HG03442 (cell line): ENCODE data around the gene CMTM1.
"Not testable (repeated sequence)": the region's sequence is repeated elsewhere in the genome, so short reads cannot be mapped to it uniquely, and the experiment has no call there.

Experiments used
- ATAC-seq: cut with Tn5 transposase; IDR thresholded peaks from one replicate; pipeline ENCODE4 v1.9.1; 2021; ENCODE audit warnings: mild to moderate bottlenecking, moderate library complexity; ENCODE audit not compliant: unreplicated experiment

Gene CMTM1

DNA sequence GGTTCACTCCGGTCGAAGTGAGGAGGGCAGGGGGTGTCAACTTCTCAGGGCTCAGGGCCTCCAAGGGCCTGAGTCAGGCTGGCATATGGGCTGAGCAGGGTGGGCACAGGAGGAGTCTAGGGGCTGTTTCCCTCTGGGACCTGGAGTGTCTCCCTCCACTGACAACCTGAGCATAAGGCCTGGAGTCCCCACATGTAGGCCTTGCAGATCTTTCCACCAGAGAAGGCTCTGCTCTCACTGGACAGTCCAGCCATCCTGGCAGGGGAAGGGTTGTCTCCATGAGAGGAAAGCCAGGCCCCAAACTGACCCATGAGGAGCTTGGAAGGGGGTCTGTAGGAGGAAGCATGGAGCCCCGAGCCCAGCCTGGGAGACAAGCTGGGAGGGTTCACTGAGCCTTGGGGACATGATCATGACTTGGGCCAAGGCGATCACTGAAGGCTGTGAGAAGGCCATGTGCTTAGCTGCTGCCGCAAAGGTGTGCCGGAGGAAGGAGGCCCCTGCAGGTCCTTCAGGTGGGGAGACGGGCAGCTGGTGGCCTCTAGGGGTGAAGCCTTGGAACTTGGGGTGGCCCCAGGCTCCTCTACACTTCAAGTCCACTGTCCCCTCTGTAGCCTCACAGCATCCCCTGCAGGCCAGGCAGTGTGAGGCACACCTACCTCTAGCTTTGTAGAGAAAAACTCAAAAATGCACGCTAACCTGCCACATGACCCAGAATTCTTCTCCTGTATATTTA lies 22.9 kb downstream of the CMTM1 start:
- peak; percentile 71 for ATAC-seq

DNA sequence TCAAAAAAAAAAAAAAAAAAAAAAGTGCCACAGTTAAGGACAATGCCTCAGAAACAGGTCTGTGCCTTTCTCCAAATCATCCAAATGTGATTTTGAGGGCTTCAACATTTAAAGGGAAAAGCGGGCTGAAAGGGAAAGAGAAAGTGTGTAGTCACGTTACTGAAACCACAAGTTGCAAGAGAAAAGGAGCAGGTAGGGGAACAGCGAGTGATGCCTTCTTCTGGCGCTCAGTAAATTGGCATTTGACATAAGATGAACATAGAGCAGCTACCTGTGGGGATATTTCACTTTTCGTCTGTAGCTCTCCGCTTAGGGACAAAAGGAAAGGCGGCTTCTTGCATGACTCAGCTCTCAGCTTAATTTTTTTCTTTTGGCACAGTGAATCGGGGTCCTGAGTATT lies 24.1 kb downstream of the CMTM1 start:
- peak; percentile 56 for ATAC-seq

DNA sequence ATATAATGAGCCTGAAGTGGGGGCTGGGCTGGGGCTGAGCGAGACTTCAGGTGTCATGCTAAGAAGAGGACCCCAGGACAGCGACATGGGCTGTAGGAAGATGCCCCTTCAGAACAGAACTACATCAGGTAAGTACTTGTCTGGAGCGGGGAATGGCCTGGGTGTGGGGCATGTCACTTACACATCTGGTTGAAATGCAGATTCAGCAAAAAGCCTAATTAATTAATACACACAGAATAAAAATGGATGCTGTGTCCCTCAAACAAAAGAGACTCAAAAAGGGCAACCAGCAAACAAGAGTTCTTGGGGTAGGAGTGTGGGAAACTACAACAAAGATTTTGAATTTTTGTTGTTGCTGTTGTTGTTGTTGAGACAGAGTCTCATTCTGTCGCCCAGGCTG lies 24.8 kb downstream of the CMTM1 start:
- ATAC-seq = no peak

DNA sequence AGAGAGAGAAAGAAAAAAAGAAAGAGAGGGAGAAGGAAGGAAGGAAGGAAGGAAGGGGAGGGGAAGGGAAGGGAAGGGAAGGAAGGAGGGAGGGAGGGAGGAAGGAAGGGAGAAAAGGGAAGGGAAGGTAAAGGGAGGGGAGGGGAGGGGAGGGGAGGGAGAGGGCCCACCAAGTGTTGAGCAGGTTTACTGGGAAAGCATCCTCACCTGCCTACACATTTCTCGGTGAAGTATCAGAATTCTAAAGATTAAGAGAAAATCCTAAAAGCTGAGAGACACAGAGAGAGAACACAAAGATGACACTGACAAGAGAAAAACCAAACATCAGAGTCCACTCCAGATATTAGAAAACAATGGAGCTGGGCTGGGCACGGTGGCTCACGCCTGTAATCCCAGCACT lies 26.0 kb downstream of the CMTM1 start:
- no peak for ATAC-seq

DNA sequence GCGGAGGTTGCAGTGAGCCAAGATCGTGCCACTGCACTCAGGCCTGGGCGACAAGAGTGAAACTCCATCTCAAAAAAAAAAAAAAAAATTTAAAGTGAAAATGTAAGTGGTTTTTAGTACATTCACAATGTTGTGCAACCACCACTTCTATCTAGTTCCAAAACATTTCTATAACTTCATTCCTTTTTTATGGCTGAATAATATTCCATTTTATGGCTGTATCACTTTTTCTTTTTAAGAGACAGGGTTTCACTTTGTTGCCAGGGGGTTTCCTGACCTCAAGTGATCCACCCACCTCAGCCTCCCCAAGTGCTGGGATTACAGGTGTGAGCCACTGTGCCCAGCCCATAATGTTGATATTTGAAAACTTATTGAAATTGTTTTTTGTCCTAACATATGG lies 26.6 kb downstream of the CMTM1 start:
- ATAC-seq = no peak

DNA sequence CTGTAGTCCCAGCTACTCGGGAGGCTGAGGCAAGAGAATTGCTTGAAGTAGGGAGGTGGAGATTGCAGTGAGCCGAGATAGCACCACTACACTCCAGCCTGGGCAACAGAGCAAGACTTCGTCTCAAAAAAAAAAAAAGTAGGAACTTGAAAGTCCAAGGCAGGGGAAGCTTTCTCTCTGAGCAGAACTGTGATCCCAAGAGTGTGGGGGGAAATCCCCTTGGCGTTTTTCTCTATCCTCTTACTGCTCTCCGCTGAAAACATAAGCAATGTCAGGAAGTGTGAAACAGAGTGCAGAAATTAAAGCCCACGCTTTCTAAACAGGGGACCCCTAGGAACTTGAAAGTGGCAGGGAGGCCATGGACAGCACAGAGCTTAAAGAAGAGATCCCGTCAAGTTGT lies 28.5 kb downstream of the CMTM1 start:
- ATAC-seq = no peak

DNA sequence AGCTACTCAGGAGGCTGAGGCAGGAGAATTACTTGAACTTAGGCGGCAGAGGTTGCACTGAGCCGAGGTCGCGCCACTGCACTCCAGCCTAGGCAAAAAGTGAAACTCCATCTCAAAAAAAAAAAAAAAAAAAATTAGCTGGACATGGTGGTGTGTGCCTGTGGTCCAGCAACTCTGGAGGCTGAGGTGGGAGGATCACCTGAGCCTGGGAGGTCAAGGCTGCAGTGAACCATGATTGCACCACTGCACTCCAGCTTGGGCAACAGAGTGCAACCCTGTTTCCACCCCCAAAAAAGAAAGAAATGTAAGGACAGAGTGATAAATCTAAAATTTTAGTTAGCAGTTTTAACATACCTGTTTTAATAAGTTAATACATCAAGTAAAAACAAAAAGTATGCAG lies 30.3 kb downstream of the CMTM1 start:
- ATAC-seq = not testable (repeated sequence)

DNA sequence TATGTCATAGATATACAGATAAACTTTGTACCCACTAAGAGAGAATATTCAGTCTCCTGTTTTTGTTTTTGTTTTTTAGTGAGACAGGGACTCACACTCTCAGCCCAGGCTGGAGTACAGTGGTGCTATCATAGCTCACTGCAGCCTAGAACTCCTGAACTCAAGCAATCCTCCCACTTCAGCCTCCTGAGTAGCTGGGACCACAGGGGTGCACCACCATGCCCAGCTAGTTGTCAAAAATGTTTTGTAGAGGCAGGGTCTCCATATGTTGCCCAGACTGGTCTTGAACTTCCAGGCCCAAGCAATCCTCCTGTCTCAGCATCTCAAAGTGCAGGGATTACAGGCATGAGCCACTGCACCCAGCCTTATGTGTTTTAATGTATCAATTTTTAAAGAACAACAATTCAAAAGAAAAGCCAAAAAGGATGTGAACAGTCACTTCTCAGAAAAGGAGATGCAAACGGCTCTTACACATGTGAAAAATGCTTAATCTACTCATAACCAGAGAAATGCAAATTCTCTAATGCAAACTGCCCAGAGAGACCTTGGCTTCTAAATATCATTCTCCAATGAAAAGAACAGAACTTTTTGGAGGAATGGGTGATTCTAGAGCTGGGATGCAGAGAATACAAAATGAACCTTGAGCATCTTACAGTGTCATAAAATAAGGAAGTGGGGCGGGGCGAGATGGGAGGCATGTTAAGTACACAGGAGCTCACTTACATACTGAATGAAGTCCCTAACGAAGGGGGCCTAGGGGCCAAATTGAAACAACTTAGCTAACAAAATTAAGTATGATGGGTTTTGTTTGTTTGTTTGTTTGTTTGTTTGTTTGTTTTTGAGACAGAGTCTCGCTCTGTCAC lies 31.0 kb downstream of the CMTM1 start:
- no peak for ATAC-seq

DNA sequence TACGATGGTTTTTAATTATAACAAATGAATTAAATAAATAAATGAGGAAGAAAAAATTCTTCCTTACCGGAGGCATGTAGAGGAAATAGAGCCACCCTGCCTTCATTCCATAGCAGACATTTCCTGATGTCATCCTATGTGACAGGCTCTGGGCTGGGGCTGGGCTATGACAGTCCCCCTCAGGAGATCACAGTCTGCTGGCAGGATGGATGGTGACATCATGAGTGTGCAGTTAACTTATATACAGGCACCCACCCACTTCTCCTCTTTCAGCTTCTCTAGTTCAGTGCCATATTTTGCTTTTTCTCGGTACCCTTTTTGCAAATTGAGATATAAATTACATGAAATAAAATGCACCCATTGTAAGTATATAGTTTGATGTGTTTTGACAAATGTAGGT lies 31.9 kb downstream of the CMTM1 start:
- no peak for ATAC-seq

DNA sequence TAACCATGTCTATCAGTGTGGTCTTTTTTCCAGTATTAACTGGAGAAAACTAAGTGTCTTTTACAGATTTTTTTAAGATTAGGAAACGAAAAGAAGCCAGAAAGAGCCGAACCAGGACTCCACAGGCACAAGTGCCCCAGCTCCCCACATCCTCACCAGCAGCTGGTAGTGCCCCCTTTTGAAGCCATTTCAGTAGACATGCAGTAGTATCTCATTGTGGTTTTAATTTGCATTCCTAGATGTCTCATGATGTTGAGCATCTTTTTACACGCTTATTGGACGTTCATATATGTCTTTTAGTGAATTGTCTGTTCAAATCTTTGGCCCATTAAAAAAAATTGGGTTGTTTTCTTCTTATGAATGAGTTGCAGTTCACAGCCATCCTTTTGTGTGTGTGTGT lies 33.5 kb downstream of the CMTM1 start:
- no peak for ATAC-seq

DNA sequence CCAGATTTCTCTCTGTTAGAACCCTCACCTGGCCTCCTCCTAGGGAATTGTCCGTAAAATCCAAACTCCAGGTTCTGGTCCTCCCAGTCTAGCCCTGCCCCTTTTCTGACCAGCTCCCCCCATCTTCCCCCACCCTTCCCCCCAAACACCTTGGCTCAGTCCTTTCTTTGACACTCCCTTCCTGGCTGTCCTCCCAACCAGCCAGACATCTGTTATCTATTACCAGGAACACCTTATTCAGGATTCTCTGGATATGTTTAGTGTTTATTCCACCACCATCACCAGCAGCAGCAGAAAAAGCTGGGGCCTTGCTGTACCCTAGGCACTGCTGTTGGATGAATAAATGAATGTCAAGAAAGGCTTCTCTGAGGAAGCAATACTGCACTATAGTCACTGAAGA lies 34.2 kb downstream of the CMTM1 start:
- no peak for ATAC-seq

DNA sequence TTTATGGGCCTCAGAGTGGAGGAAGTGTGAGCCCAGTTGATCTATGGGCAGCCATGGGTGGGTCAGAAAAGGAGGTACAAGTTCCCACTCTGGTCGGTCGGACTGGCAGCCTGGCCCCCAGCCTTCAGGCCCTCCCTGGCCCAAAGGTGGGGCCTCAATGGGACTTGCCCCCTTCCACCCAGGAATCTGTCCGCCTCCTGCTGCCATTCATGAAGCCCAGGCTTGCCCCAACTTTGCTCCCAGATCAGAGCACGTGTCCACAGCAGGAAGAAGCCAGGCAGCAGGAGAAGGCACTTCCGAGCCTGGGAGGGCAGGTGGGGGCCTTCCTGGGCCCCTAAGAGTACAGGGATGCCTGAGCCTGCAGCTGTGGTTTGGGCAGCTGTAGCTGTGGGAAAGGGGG lies 35.2 kb downstream of the CMTM1 start:
- no peak for ATAC-seq

DNA sequence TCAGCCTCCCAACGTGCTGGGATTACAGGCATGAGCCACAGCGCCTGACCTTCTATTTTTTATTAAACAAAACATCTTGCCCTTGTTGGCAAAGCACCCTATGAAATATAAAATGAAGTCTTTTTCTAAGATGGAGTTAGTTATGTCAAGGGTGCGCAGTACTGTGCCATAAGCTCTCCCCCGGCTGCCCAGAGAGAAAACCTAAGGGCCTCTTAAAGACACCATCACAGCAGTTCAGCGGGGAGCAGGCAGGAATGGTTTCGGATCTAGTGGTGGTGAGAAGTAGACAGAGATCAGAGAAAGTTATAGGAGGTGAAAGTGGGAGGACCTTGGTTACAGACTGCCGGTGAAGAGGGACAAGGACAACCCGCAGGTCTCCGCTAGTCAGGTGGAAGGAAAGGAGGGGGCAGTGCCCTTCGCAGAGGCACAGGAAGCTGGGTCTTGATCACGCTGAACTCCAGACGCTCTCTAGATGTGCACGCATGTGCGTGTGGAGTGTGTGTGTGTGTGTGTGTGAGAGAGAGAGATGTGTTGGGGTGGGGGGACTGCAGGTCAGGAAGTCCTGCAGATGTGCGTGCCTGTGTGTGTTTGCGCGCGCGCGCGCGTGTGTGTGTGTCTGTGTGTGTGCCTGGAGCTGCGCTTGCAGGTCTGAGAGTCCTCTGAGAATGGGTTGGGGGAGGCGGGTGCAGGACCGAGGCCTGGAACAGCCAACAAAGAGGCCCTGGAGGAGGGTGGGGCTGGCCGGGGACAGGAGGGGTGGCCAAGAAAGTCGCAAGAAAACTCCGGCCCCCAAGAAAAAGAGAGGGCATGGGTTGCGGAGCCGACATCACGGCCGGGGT lies 37.5 kb downstream of the CMTM1 start:
- ATAC-seq = no peak

DNA sequence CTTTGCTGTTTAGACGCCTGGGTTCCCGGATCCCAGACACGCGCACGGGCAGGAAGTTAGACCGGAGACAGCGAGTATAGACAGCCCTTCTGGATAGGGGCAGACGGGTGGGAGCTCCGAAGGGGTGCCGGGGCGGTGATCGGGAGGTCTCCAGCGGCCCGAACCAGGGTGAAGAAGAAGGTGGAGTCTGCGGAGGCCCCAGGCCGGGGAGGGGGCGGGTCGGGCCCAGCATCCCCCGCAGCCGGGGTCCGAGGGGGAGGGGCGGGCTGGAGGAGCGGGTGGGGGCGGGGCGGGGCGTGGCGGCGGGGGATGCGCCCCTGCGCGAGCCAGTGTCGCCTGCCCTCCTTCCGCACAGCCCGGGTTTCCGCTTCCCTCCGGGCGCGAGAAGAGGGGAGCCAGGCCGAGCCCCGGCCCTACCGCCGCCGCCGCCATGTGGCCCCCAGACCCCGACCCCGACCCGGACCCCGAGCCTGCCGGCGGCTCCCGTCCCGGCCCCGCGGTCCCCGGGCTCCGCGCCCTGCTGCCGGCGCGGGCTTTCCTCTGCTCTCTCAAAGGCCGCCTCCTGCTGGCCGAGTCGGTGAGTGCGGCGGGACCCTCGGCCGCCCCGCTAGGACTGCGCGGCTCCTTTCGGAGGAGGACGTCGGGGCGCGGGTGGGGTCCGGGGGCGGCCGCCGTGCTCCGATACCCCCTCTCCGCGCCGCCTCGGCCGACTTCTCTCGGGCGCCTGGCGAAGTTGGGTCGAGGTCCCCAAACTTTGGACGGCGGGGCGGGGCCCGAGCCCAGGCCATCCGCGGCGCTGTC lies 38.3 kb downstream of the CMTM1 start, which contains the start of gene CMTM3:
TSS of gene CMTM3 (plus strand) at position 329 of the 801 bp plus-strand sequence. CDS start at position 431, 102 bp downstream.
- ATAC-seq = peak; percentile 51

DNA sequence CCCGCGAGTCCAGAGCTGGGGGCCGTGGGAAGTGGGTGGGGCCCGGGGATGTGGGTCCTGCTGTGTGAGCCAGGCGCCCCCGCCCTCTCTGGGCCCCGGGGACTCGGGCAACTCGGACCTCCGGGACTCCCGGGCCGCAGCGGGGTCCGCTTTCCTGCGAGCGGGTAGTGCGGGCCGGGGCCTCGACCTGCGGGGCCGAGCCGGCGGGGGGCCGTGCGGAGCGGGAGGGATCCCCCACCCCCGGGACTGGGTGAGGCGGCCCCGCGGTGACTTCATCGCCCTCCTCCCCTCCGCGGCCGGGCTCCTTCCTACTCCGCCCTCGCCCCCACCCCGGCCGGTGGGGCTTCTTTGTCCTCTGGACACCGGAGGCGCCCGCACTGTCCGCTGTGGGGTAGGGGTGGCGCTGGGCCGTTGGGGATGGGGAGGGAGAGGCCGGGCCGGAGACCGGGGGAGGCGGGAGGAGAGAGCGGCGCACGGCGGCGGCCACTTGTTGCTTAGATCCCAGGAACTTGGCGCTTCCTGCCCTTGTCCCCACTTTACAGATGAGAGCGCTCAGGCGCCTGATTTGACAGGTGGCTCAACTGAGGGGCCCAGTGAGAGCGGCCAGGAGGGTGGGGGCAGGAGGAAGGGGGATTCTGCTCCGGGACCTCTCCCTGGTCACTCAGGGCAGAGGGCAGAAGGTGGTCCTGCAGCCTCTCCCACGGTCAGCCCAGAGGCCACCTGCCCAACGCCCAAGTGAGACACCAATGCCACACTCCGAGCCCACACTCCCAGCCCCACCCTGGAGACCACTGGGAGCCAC lies 39.1 kb downstream of the CMTM1 start:
- ATAC-seq = peak; percentile 3

DNA sequence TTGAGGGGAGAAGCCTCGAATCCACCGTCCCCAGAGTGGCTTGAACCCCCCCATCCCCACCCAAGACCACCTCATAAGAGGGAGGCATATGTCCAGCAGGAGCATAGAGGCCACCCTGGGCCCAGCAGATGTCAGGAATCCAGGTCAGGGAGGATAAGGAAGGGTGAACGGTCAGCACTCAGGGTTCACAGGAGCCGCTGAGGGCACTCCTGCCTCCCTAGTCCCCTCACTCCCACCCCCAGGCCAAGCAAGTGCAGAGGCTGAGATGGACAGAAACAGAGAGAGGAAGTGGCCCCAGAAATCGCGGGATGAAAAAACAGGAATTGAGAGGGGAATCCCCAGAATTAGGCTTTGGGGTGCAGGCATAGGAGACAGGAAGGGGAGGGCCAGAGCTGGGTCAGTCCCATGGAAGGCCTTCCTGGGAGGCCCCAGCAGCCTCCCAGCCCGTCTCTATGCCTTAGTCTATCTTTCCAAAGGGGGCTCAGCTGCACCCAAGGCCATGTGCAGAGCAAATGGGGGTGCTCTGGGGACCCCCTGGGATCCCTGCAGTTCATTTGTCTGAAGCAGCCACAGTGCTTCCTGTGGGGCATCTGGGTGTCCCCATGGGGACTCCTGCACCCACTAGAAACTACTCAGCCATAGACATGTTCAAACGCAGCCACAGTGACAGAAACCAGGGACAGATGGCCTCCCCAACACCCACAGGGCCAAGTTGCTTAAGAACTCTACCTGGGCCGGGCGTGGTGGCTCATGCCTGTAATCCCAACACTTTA lies 39.9 kb downstream of the CMTM1 start:
- peak; percentile 55 for ATAC-seq

DNA sequence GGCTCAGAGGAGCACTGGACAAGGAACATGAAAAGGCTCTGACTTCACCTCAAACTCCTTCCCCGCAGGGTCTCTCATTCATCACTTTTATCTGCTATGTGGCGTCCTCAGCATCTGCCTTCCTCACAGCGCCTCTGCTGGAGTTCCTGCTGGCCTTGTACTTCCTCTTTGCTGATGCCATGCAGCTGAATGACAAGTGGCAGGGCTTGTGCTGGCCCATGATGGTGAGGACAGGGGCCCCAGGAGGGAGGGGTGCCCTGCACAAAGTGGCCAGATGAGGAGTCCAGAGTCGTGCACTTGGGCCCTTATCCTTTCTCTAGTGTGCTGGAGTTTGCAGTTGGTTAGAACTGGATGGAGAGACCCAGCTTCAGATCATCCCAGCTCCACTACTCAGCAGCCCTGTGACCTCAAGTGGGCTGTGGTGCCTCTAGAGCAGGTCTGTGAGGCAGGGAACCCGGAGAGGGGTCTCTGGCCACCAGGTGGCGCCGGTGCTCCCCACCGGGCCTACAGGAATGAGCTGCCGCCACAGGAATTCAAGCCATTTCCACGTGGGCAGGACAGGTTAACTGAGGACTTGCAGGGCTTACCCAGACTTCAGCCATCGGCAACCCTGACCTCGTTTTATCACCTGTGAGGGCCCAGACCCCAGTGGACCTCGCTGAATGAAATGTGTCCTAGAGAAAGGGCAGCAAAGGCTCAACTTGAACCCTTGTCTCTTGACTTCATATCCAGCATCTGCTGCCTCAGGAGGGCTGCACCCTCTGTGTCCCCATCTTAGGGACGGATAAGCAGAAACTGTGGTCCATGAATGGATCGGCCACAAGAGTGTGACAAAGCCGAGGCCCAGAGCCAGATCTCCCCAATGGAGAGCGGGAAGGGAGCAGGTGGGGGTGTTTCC lies 42.3 kb downstream of the CMTM1 start:
- ATAC-seq = peak; percentile 32

DNA sequence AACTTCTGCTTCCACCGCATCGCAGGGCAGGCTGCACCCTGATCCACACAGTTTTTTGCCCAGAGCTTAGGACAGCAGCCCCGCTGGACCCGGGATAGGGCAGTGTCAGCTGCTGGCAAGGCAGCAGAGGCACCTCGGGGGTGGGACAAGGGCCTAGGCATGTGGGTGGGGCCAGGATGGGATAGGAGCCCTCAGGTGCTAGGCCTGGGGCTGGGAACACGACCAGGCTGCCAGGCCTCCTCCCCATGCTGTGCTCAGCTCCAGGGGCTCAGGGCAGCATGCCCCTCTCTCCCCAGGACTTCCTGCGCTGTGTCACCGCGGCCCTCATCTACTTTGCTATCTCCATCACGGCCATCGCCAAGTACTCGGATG lies 42.9 kb downstream of the CMTM1 start:
- no peak for ATAC-seq
